HG02885 (cell line): Measurements from ENCODE around the gene OR56A4.

ENCODE experiments used
- ATAC-seq: cut with Tn5 transposase; IDR thresholded peaks from one replicate; pipeline ENCODE4 v1.9.1; 2021; ENCODE audit warnings: mild to moderate bottlenecking; ENCODE audit not compliant: unreplicated experiment, poor library complexity

The OR56A4 gene, protein sequence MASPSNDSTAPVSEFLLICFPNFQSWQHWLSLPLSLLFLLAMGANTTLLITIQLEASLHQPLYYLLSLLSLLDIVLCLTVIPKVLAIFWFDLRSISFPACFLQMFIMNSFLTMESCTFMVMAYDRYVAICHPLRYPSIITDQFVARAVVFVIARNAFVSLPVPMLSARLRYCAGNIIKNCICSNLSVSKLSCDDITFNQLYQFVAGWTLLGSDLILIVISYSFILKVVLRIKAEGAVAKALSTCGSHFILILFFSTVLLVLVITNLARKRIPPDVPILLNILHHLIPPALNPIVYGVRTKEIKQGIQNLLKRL

DNA sequence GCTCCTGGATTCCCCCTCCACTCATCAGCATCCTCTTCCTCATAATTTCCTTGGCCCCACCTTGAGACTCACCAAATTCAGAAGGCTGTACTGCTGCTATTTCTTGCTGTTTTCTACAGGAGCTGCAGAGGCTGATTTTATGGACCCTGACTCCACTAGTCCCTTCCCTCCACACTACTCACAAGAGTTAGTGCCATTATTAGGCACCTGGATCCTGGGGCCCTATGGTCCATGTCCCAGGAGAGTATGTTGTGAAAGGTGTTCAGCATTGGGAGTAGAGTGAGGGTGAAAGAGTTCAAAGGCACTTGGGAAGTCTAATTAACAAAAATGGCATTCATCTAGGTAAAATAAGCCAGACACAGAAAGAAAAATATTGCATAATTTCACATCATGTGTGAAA is at the start of gene OR56A4:
Gene OR56A4, minus strand, starts transcription at position 101 of the 400 bp plus-strand sequence. CDS start 3,954 bp downstream, outside the sequence.
- no peak for ATAC-seq

DNA sequence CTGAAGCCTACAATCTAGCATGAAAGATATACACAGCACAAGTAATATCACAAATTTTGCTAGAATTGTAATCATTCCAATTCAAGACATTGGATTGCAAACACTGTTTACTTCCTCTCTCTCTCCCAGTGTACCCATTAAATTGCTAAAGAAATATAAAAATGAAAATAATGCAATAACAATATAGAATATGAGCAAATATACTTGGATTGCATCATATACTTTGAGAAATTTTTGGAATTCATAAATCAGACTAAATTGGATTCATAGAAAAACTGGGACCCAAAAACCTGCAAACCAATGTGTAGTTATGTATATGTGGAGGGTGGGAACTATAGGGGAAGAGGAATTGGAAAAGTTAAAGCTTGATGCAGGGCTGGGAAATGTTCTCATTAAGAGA is 48.8 kb upstream of the OR56A4 start:
- no peak for ATAC-seq

DNA sequence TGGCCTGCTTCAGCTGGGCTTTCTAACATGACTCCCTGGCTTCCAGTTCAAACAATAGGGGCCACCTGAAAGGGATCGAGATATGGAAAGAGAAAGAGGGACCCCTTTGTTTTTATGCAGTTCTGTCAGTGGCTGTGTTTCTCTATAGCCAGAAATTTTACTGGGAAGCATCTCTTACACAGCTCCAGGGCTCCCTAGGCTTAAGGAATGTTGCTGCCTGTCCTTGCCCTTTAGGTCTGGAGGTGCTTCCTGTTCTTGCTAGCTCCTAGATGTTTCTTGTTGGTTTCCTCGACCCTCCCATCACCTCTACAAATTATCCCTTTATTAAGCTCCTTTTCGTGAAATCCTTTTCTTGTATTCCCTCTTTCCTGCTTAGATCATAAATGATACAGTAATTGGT is 45.6 kb upstream of the OR56A4 start:
- ATAC-seq: no peak

DNA sequence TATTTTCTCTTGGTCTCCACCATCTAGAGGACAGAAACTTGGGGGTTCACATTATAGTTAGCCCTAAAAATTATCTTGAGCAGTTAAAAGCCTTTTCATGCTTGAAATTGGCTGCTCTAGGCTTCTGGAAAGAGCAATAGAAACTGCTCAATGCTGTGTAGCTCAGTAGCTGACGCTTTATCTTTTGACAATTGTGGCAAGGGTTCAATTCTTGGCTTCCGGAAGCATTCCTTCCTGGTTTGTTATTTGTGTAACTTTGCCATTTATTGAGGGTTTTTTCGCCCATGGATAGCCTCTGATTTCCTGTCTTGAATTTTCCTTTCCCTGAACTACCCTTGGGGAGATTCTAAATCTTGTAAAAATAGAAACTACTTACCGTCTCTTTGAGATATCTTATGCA is 34.1 kb upstream of the OR56A4 start:
- no peak for ATAC-seq

DNA sequence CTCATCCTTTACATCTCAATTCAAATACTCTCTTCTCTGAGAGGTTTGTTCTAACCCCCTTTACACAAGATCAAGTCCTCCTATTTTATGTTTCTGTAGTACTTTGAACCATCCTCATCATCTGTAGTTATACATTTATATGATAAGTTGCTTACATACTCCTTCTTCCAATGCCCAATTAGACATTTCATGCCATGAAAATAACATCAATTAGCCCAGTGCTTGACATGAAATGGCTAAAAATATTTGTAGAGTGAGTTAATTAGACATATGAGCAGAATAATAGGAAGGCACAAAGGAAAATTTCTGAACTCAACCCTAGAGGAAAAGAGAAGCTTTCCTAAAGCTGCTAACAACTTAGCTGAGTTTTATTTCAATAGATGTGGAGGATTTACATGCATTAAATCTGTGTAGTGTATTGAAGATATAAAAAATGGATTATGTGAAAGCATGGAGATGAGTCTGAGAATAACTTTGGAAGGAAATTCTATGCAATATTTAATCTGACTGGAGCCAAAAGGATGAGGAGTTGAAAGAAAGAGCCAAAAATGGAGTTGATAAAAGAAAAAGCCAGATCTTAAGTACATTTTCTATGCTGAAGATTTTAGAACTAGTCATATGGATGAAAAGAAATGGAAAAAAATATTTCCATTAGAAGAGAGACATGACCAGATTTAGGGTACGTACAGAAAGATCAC is 24.1 kb upstream of the OR56A4 start, which contains the start of gene OR56A1:
Gene OR56A1, minus strand, starts transcription at position 51 of the 698 bp plus-strand sequence. CDS start 3,066 bp downstream, outside the sequence.
- ATAC-seq: no peak

DNA sequence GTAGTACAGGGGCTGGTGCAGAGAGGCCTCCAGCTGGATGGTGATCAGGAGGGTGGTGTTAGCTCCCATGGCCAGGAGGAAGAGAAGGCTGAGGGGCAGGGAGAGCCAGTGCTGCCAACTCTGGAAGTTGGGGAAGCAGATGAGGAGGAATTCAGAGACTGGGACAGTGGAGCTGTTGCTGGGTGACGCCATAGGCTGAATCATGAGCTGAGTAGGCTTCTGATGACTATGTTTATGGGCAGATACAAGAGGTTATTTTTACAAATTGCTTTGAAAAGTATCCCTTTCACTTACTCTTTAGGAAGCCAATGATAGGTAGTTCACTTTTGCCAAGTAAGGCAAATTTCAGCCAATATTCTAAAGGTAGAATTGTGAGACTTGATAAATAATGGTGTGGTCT is 20.8 kb upstream of the OR56A4 start:
- ATAC-seq: no peak

DNA sequence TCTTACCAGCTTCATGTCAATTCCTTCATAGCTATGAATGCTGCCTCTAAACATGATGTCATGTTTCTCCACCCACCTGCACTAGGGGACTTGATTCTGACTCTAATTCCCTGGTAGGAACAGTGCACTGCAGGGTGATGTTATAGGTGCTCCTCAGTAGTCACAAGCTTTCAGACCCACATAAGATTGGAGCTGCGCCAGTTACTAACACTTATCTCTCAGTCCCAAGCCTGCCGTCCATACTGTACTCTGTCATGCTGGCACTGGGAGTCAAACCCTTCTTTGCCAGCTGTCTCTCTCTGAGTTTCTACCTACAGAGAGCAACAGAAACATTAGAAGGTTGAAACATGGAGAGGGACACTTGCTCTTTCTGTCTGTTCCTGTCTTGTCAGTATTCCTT is 18.3 kb upstream of the OR56A4 start:
- ATAC-seq: no peak

DNA sequence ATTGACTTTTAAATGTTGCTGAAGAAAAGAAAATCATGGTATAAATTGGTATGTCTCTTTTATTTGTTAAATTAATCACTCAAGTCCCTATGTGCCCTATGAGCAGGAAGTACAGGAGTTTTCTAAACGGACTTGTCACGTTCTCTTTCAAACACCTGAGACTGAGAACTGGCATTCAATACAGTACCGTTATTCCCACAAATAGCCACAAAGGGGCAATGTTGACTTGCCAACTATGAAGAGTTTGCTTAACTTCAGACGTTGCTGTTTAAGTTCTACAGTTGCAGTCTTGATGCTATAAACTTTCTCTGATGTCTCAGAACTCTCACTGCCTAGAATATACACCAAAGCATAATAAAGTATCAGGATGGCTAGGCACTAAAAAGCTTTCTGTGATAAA is 16.2 kb upstream of the OR56A4 start:
- ATAC-seq: peak; percentile 60

DNA sequence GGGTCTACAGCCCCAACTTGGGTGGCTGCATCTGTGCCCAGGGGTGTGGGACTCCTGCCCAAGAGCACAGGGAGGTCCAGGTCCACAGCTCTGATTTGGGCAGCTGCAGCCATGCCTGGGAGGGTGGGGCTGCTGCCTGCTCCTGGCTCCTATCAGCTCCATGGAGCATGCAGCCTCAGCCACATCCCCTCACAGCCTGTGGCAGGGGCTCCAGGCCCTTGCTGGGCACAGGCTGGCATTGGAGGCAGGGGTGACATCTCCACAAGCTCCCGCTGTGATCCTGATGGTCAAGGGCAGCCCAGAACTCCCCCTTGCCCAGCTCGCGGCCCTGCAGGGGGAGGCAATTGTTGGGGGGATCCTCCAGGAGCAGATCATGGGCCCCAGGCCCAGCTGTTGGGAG is 6.3 kb upstream of the OR56A4 start:
- no peak for ATAC-seq

DNA sequence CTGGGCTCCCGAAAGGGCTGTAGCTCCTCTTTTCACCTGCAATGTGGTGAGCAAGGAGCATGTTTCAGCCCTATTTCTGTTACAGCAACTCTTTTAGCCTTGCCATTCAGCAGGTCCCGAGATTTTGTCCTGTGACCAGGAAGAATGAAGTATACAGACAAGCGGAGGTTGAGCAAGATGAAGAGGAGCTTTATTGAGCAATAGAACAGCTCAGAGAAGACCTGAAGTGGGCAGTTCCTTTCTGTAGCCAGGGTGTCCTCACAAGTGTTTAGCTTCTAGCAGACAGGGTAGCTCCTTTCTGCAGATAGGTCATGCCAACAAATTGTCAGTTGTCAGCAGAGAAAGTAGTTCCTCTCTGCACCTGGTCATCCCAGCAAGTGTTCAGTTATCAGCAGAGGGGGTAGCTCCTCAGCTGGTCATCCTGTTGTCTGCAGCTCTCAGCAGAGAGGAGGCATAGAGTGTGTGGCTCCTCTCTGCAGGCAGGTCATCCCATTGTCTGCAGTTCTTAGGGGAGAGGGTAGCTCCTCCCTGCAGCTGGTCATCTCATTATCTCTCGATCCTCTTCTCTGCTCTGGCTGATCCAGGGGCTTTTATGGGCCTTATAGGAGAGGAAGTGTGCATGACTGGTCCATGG is 5.4 kb upstream of the OR56A4 start:
- no peak for ATAC-seq

DNA sequence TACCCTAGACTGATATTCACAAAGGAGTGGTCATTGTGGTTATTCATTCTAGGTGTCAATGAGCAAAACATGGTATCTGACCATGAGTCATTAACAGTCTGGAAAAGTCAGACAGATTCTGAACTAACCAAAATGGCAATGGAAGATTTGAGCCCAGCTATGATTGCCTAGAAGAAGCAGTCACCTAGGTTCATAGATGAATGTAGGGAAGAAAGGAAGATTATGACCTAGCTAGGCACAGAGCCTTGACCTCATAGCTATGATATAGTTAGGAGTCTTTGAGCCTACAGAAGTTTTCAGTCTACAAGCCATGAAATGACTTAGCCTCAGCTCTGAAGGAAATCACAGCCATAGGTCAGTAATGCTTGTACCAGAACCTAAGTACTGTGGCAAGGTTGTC is 351 bp downstream of the OR56A4 start:
- ATAC-seq: no peak

DNA sequence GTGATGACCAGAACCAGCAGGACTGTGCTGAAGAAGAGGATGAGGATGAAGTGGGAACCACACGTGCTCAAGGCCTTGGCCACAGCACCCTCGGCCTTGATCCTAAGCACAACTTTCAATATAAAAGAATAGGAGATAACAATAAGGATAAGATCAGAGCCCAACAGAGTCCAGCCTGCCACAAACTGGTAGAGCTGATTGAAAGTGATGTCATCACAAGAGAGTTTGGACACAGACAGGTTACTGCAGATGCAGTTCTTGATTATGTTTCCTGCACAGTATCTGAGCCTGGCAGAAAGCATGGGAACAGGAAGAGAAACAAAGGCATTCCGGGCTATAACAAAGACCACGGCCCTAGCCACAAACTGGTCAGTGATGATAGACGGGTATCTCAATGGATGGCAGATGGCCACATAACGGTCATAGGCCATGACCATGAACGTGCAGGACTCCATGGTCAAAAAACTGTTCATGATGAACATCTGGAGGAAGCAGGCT is 4.5 kb downstream of the OR56A4 start:
- ATAC-seq: no peak

DNA sequence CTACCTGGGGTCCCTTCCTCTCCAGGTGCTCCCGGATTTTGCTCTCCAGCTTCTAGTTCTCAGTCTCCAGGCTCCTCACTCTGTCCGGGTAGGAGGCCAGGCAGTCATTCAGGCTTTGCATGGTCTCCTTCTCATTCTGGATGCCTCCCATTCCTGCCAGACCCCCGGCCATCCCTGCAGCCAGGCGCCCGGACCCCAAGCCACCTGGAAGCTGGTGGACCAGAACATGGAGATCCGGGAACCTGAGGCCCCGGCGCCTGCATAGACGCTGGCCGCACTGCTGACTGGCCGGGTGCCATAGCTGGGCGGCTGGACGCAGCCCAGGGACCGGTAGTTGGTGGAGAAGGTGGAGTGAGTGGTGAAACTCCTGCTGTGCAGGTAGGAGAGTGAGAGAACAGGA is 12.0 kb downstream of the OR56A4 start:
- no peak for ATAC-seq

DNA sequence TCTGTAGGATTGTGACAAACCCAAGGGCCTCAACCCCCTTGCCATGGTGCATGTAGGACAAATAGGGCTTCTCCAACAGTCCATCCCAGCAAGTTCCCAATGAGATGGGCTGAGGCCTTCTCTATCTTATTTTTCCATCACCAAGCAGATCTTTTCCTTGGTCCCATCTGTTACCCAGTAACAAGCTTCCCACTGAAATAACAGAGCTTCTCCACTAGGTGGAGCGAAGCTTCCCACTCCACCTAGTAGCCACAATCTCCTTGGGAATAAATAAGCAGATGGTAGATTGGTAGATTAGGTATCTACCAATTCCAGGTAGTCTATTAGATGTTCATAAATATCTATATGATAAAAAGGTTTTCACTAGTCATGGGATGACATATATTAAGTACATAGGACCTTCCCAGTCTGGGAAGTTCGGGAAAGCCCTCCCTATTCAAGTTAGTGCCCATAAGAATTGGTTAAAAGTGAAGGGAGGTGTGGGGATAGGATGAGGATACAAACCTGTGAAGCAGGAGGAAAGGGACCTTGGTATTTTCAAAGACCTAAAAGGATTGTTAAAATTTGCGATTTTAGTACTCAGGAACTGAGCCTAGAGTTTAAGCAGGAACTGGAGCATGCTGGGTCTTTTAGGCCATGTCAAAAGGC is 14.0 kb downstream of the OR56A4 start:
- peak; percentile 68 for ATAC-seq

DNA sequence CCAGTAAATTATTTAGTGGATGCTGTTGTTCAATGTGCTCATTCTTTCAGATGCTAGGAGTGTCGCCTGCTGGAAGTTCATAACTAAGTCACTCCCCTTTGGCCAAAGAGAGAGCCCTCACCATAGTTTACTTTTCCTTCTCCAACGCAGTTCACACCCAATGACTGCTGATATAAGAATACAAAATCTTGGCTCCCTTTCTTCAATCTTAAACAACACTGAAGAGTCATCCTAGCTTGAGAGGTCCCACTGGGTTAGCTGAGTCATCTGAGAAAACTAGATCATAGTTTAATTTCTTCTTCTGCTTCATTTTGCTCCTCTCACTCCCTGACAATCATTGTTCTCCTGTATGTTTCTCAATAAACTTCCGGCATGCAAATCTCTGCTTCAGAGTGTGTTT is 14.6 kb downstream of the OR56A4 start:
- ATAC-seq: no peak

DNA sequence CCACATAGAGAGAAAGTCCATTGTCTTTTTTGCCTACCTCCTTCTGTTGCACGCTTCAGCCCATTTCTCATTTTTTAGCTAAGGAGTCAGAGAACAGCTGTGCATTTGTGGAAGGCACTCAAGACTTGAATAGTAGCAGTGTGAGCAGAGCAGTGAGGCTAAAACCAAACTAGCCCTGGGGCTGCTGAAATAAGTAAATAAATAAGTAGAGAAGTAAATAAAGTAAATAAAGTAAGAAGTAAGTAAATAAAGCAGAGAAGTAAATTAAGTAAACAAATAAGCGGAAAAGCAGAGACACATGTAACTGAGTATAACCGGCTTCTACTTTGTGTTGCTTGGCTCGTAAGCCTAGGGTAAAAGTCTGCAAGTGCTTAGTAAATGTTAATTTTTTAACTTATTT is 17.5 kb downstream of the OR56A4 start:
- no peak for ATAC-seq

DNA sequence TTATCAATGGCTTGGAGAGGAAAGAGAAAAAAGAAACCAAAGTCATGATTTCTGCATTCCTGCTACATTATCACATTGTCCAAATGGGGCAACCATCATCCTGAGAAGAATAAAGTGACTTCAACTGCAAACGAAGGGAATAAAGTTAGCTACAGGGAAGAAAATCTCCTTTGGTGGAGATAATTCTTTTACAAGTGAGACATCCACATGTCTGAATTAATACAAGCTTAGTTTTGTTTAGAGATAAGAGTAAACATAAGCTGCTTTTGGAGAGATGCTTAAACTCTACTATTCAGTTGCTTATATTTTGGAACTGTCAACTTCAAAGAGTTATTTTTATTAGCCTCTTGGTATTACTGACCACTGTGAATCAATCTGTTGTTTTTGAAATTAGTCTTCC is 19.9 kb downstream of the OR56A4 start, which contains the start of gene OR52L1:
Gene OR52L1, minus strand, starts transcription at position 101 of the 400 bp plus-strand sequence. Its CDS starts 55 bp downstream, at position 46.
- no peak for ATAC-seq

DNA sequence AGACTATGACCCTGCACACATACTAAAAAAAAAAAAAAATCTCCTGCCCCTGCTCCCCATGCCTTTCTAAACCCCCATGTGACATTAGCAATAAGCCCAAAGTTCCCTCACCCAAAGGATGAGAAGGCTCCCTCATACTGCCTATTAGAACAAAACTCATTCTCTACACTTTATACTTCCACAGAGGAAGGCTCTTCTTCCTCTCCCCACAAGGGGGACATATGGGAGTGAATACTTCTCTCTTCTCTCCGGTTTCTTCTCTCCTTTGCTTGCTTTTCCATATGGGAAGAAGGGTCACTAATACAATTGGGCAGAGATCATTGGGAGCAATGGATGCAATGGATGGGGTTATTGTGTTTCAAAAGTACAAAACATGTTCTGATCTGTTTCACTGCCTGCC is 23.3 kb downstream of the OR56A4 start:
- ATAC-seq: no peak

DNA sequence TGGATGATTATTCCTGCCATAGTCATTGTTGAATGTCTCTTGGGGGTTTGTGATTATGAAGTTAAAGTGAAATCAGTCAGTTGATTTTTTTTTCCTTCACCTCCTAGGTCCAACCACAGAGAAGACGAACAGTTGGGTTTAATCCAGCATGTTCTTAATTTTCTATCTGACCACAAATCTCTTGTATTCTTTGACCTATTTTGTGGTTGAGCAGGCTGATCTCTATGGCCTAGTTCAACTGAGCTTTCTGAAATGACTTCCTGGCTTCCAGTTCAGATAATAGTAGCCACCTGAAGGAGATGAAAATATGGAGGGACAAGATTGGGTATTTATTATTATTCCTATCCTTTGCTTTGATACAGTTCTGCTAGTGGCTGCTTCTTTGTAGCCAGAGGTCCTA is 33.2 kb downstream of the OR56A4 start:
- no peak for ATAC-seq

DNA sequence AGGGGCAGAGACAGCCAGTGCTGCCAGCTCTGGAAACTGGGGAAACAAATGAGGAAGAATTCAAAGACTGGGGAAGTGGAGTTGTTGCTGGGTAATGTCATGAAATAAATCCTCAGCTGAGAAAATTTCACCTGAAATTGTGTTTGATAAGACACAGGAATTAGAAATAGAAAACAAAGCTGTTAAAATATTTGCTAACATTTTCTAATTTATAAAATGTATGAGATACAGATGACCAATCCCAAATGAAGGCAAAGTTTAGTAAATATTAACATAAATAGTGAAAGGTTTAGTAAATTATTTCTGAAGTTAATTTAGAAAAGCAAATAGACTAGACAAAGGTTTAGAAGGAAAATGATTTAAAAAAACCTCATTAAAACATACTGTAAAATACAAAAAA is 38.4 kb downstream of the OR56A4 start, which contains the start of gene OR56A5:
Gene OR56A5, minus strand, starts transcription at position 101 of the 400 bp plus-strand sequence. Its CDS starts 0 bp downstream, at position 101.
- ATAC-seq: no peak
